Endothelial cell of umbilical vein (primary cell): ENCODE measurements around the gene FIG4. TPM values are rescaled to one million over a fixed set of nuclear protein-coding genes. Genes with fewer than 3 reads are reported as not detected.

Source experiments
- BruUV-seq: library from RNA; stranded (reverse); fragments of 400-500 nt; replicated peaks from 2 replicates; lab custom pipeline; 2021; lab: Mats Ljungman, UMichigan
- CTCF ChIA-PET: fragments of 300-600, 350-600 bp; sonication (Branson Sonifier 250); formaldehyde crosslinking; loops from one replicate; lab custom pipeline; 2021; ENCODE audit warnings: antibody characterized with exemption, inconsistent platforms; lab: Charles Lee
- POLR2A ChIA-PET: fragments of 300-600, 350-600 bp; sonication (Branson Sonifier 250); formaldehyde crosslinking; loops from one replicate; lab custom pipeline; 2021; ENCODE audit warnings: antibody characterized with exemption, inconsistent platforms; lab: Charles Lee
- DNase-seq: peaks from one replicate; pipeline ENCODE4 v3.0.0-alpha.2; 2011; ENCODE audit warnings: low read depth, low spot score
- FAIRE-seq: peaks from 2 replicates; lab custom pipeline; 2011; peaks lifted over from hg19 to GRCh38; lab: Jason Lieb, UNC
- H2AFZ ChIP-seq: 2 replicates; pipeline ENCODE4 v1.6.0; 2012; ENCODE audit warnings: low read depth, low read length, control low read depth, inconsistent platforms
- H3K27ac ChIP-seq: 2 replicates; pipeline ENCODE4 v1.5.1; 2011; ENCODE audit warnings: low read depth, mild to moderate bottlenecking, control low read depth, low read length, moderate library complexity; ENCODE audit not compliant: insufficient read depth
- H3K27me3 ChIP-seq, 2 experiments: 2 replicates each; pipeline versions ENCODE4 v1.6.0 to v1.6.1; 2011; ENCODE audit warnings: low read length in 2 of 2, mixed read lengths in 1 of 2; ENCODE audit not compliant: control insufficient read depth in 2 of 2, insufficient read depth in 2 of 2
- H3K36me3 ChIP-seq, 2 experiments: 2 replicates in 1 of 2; 3 replicates in 1 of 2; pipeline ENCODE4 v1.5.1; 2011; ENCODE audit warnings: low read length in 2 of 2, mild to moderate bottlenecking in 1 of 2, moderate library complexity in 1 of 2; ENCODE audit not compliant: control insufficient read depth in 2 of 2, insufficient read depth in 2 of 2; ENCODE audit errors: extremely low read depth in 1 of 2
- H3K4me1 ChIP-seq: 3 replicates; pipeline ENCODE4 v1.5.1; 2011; ENCODE audit warnings: mild to moderate bottlenecking, low read length; ENCODE audit not compliant: control insufficient read depth, insufficient read depth; ENCODE audit errors: extremely low read depth
- H3K4me2 ChIP-seq: 2 replicates; pipeline ENCODE4 v1.6.1; 2011; ENCODE audit warnings: low read length, control low read depth, mixed read lengths; ENCODE audit not compliant: insufficient read depth
- H3K4me3 ChIP-seq, 3 experiments: fragments of 200-600 bp in 1 of 3; sonication (generic), shearing (Covaris generic) in 1 of 3; replicated peaks in 1 of 3; 2 replicates each; pipeline ENCODE4 v1.5.1; 2011 to 2016; ENCODE audit warnings: control low read depth in 3 of 3, low read length in 3 of 3, mild to moderate bottlenecking in 2 of 3, inconsistent platforms in 1 of 3, low read depth in 1 of 3, moderate library complexity in 1 of 3; ENCODE audit not compliant: insufficient read depth in 1 of 3
- H3K79me2 ChIP-seq: 2 replicates; pipeline ENCODE4 v1.6.0; 2012; ENCODE audit warnings: low read length, inconsistent platforms; ENCODE audit not compliant: control insufficient read depth, insufficient read depth
- H3K9ac ChIP-seq: replicated peaks from 2 replicates; pipeline ENCODE3; 2011; ENCODE audit warnings: low read length, control low read depth; ENCODE audit not compliant: insufficient read depth; ENCODE audit errors: extremely low read depth
- H3K9me1 ChIP-seq: replicated peaks from 3 replicates; pipeline ENCODE4 v1.6.0; 2011; ENCODE audit warnings: mild to moderate bottlenecking, low read length; ENCODE audit not compliant: control insufficient read depth, insufficient read depth; ENCODE audit errors: extremely low read depth
- H3K9me3 ChIP-seq: replicated peaks from 2 replicates; pipeline ENCODE4 v1.5.1; 2012; ENCODE audit warnings: low read length, inconsistent platforms; ENCODE audit not compliant: control insufficient read depth, insufficient read depth
- H4K20me1 ChIP-seq: replicated peaks from 2 replicates; pipeline ENCODE3; 2011; ENCODE audit warnings: mild to moderate bottlenecking, low read length; ENCODE audit not compliant: control insufficient read depth, insufficient read depth; ENCODE audit errors: extremely low read depth
- EZH2 ChIP-seq: IDR thresholded peaks from 2 replicates; pipeline ENCODE4 v1.6.1; 2012; ENCODE audit warnings: borderline replicate concordance, low read depth, mild to moderate bottlenecking, moderate library complexity, low read length, inconsistent platforms; ENCODE audit not compliant: severe bottlenecking
- FOS ChIP-seq: IDR thresholded peaks from 2 replicates; pipeline ENCODE4 v1.6.1; 2011; ENCODE audit warnings: mild to moderate bottlenecking, low read length, moderate library complexity, borderline replicate concordance; ENCODE audit not compliant: insufficient read depth
- GATA2 ChIP-seq: IDR thresholded peaks from 2 replicates; pipeline ENCODE4 v1.7.0; 2011; ENCODE audit warnings: low read depth, mild to moderate bottlenecking, moderate library complexity, mixed read lengths, low read length; ENCODE audit not compliant: insufficient read length, insufficient read depth
- JUN ChIP-seq: IDR thresholded peaks from 2 replicates; pipeline ENCODE4 v1.6.1; 2011; ENCODE audit warnings: borderline replicate concordance, low read depth; ENCODE audit not compliant: insufficient read length, insufficient read depth
- MYC ChIP-seq: IDR thresholded peaks from one replicate; pipeline ENCODE4 v1.6.1; 2011; ENCODE audit warnings: mild to moderate bottlenecking, low read depth, low read length
- POLR2A ChIP-seq: IDR thresholded peaks from 2 replicates; pipeline ENCODE4 v1.6.1; 2012; ENCODE audit warnings: low read depth, mild to moderate bottlenecking, control low read depth, low read length
- POLR2AphosphoS5 ChIP-seq: IDR thresholded peaks from 2 replicates; pipeline ENCODE4 v1.6.1; 2012; ENCODE audit warnings: low read depth, mild to moderate bottlenecking, control low read depth, low read length, moderate library complexity; ENCODE audit not compliant: insufficient read depth
- dilution Hi-C: fragments of 300-500 bp; cut with MboI; formaldehyde crosslinking; loops from one replicate; pipeline ENCODE4 v1.15.0; 2019; ENCODE audit warnings: low sequenced_read_pairs; ENCODE audit not compliant: extremely low pct_ligation_motif_present
- intact Hi-C: fragments of 100-400 bp; cut with micrococcal nuclease; formaldehyde crosslinking; loops from one replicate; pipeline ENCODE4 v1.10.0; 2022
- polyA plus RNA-seq, 4 experiments: library from polyadenylated mRNA; depleted of rRNA in 3 of 4; stranded (reverse) in 3 of 4; unstranded in 1 of 4; fragments of >200 nt; gene quantifications; 2 replicates each; pipeline versions ENCODE4 v1.2.1 to v1.2.3, GENCODE V29; 2011 to 2012; ENCODE audit warnings: missing spikeins in 1 of 4
- total RNA-seq: library from RNA; stranded (reverse); gene quantifications from 2 replicates; pipeline ENCODE4 v1.2.3, GENCODE V29; 2021
- TF ChIP-seq, protein P1 (sequence below), 2 donors: IDR thresholded peaks; 1 replicate in 1 of 2; 2 replicates in 1 of 2; pipeline ENCODE4 v1.5.1; 2011; ENCODE audit warnings: low read length in 2 of 2, mild to moderate bottlenecking in 2 of 2, moderate library complexity in 2 of 2, control low read depth in 1 of 2, inconsistent platforms in 1 of 2, low read depth in 1 of 2; ENCODE audit not compliant: insufficient read depth in 1 of 2; ENCODE audit errors: extremely low read depth in 1 of 2
- TF ChIP-seq, protein P2 (sequence below): IDR thresholded peaks from 2 replicates; pipeline ENCODE4 v1.6.1; 2011; ENCODE audit not compliant: insufficient read depth, insufficient read length

Gene FIG4
- total and polyA plus RNA-seq, 2 donors (not counting 3 experiments of a cell fraction or from before 2014, with no cell fraction given) = 7.9 to 12.2 TPM

DNA sequence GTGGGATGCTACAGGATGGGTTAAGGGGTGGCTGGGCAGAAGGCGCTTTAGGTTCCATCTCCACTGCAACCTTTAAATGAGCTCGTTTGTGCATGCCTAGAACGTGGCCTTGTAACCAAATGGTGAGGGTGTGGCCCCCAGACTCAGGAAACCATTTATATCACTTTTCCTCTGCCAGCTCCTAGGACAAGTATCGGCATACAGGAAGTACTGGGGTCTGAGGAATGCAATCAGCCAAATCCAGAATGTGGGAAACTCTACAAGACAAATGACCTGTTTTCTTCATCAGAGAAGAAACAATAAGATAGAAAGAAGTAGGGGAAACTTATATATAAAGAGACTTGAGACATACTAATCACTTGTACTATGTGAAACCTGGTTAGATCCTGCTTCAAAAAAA lies 21.3 kb upstream of the FIG4 start:
- Histone ChIP-seq H3K27ac (peak overlapping the region; percentile 26), H3K79me2 (no peaks in the 10 kb centered on the region), H3K27me3 (no peaks in the 10 kb centered on the region), H3K36me3 (no peaks in the 10 kb centered on the region), H3K9me1 (no peaks in the 10 kb centered on the region), H3K9me3 (no peaks in the 10 kb centered on the region), H2AFZ (no peak overlapping the region), H3K4me2 (peak overlapping the region; percentile 24), H3K4me3 (no peak overlapping the region), H4K20me1 (no peaks in the 10 kb centered on the region), H3K9ac (no peak overlapping the region), H3K4me1 (peaks cover 40% of the 10 kb centered on the region)
- TF ChIP-seq POLR2A (no peak), POLR2AphosphoS5 (peak; percentile 29), GATA2 (peak; percentile 44), JUN (no peak), MYC (no peak), FOS (no peak), EZH2 (no peak)
- TF ChIP-seq, protein P1, sequence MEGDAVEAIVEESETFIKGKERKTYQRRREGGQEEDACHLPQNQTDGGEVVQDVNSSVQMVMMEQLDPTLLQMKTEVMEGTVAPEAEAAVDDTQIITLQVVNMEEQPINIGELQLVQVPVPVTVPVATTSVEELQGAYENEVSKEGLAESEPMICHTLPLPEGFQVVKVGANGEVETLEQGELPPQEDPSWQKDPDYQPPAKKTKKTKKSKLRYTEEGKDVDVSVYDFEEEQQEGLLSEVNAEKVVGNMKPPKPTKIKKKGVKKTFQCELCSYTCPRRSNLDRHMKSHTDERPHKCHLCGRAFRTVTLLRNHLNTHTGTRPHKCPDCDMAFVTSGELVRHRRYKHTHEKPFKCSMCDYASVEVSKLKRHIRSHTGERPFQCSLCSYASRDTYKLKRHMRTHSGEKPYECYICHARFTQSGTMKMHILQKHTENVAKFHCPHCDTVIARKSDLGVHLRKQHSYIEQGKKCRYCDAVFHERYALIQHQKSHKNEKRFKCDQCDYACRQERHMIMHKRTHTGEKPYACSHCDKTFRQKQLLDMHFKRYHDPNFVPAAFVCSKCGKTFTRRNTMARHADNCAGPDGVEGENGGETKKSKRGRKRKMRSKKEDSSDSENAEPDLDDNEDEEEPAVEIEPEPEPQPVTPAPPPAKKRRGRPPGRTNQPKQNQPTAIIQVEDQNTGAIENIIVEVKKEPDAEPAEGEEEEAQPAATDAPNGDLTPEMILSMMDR (IDR thresholded peaks at IDR 0.05; ENCODE audit: extremely low read depth in 1 of 2, insufficient read depth in 1 of 2, low read depth in 1 of 2, low read length in 2 of 2) = no peak
- TF ChIP-seq, protein P2, sequence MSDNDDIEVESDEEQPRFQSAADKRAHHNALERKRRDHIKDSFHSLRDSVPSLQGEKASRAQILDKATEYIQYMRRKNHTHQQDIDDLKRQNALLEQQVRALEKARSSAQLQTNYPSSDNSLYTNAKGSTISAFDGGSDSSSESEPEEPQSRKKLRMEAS = no peak
- dilution Hi-C loops = no loop called here
- intact Hi-C loops = no loop called here
- no TSS peak for BruUV-seq
- ChIA-PET CTCF (interaction anchor here (0.9 to 1.8 kb wide), 2 partner anchors 74 to 370 kb away, joined by 3 to 5 read pairs; no protein-coding TSS in a partner anchor), POLR2A (no interaction called here)
- DNase-seq = peak; percentile 58
- FAIRE-seq = no peak
